ENCODE measurements around the gene LAMA2. TPM values are rescaled to one million over a fixed set of nuclear protein-coding genes. Genes with fewer than 3 reads are reported as not detected.
A peak's percentile ranks its signal among the peaks of the same experiment; 100 is the strongest.

Gene LAMA2
- total and polyA plus RNA-seq, 7 experiments from 2014 or later = 0.02 to 0.59 (median 0.35) TPM; not detected in 4

DNA sequence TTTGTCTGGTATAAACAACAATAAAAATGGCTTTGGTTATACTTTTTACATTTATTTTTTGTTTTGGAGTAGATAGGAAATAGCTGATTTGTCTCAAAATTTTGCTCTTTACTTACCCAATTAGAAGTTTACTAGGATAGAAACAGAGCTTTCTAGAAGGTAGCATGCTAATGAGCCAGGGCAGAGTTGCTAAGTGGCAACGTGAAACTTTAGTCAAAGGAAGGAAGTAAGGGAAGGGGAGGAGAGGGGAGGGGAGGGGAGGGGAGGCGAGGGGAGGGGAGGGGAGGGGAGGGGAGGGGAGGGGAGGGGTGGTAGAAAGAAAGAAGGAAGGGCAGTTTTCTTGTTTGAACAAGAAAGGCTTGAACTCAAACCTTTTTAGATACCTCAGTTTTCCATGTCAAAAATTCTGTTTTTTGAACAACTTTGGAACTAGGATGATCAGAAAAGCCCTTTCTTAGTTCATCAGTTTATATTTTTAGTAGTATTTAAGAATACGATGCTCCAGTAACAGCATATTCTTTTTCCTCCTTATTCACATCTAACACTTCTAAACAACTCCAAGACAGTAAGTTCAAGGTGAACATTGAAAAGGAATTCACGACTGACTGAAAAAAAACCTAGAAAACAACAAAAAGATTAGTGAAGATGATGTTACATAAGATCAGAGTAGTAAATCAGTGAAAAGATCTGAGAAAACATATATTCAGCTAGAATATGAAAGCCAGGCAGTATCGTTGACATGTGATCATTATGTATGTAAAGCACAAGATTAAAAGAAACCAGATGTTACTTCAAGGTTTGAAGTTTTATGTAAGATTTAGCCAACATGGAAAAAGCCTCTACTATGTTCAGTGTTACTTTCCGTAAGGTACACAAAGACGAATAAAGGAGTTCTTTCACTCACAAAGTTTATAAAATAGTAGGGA, 563.6 kb downstream of the LAMA2 start:
- Histone ChIP-seq H3K36me3 (ENCODE audit: control insufficient read depth in 2 of 3, insufficient read depth in 3 of 3, low read length in 3 of 3) (no peaks in the 10 kb centered on the region), H3K27ac (ENCODE audit: low read depth, low read length) (no peak overlapping the region), H3K27me3 (ENCODE audit: control insufficient read depth in 2 of 2, insufficient read depth in 2 of 2, low read length in 2 of 2) (no peaks in the 10 kb centered on the region), H3K4me1 (ENCODE audit: control insufficient read depth in 2 of 2, insufficient read depth in 2 of 2, low read length in 2 of 2) (peaks cover 5 to 12% of the 10 kb centered on the region in 2 donors), H3K4me3 (ENCODE audit: low read length) (no peak overlapping the region), H3K9me3 (ENCODE audit: control insufficient read depth in 2 of 3, low read length in 3 of 3) (no peaks in the 10 kb centered on the region)
- DNase-seq = peak in 3 of 9 donors; percentile 9 to 13 (median 11)
- no peak for ATAC-seq
- peaks cover 12 to 53% (median 33%) of the 10 kb centered on the region in 7 donors for H3K4me1 Mint-ChIP-seq
- ChIA-PET CTCF (no interaction called here), POLR2A (no interaction called here)
- peaks cover 0 to 25% (median 0%) of the 10 kb centered on the region in 5 donors for H3K36me3 Mint-ChIP-seq
- peaks cover 0 to 11% (median 0%) of the 10 kb centered on the region in 11 donors for H3K9me3 Mint-ChIP-seq
- no peaks in the 10 kb centered on the region for H3K27me3 Mint-ChIP-seq
- intact Hi-C loops (cut with micrococcal nuclease) = loop anchor here in 1 of 2 donors (2.0 kb wide), 1 partner anchor 44 kb away; no protein-coding TSS in a partner anchor
- peak overlapping the region in 7 of 9 donors; percentile 2 to 43 (median 26) for H3K27ac Mint-ChIP-seq
- peak overlapping the region in 5 of 10 donors; percentile 14 to 39 (median 16) for H3K4me3 Mint-ChIP-seq

GRCh38 chr6:129447198-129447565, 564.2 kb downstream of the LAMA2 start:
- DNase-seq = no peak
- H3K27me3 ChIP-seq (ENCODE audit: control insufficient read depth in 2 of 2, insufficient read depth in 2 of 2, low read length in 2 of 2) = no peaks in the 10 kb centered on the region
- H3K9me3 ChIP-seq (ENCODE audit: control insufficient read depth in 2 of 3, low read length in 3 of 3) = no peaks in the 10 kb centered on the region
- H3K4me3 ChIP-seq (ENCODE audit: low read length) = no peak overlapping the region
- no peaks in the 10 kb centered on the region for H3K36me3 ChIP-seq (ENCODE audit: control insufficient read depth in 2 of 3, insufficient read depth in 3 of 3, low read length in 3 of 3)
- Mint-ChIP-seq H3K27ac (peak overlapping the region in 5 of 9 donors; percentile 6 to 56 (median 19)), H3K27me3 (no peaks in the 10 kb centered on the region), H3K9me3 (peaks cover 0 to 13% (median 0%) of the 10 kb centered on the region in 11 donors), H3K4me3 (no peak overlapping the region), H3K4me1 (peaks cover 12 to 56% (median 33%) of the 10 kb centered on the region in 7 donors), H3K36me3 (peaks cover 0 to 25% (median 0%) of the 10 kb centered on the region in 5 donors)
- intact Hi-C loops (cut with micrococcal nuclease) = loop anchor here in 1 of 2 donors (2.0 kb wide), 1 partner anchor 44 kb away; no protein-coding TSS in a partner anchor
- ChIA-PET CTCF (no interaction called here), POLR2A (no interaction called here)
- ATAC-seq = no peak
- H3K4me1 ChIP-seq (ENCODE audit: control insufficient read depth in 2 of 2, insufficient read depth in 2 of 2, low read length in 2 of 2) = peaks cover 5 to 12% of the 10 kb centered on the region in 2 donors
- H3K27ac ChIP-seq (ENCODE audit: low read depth, low read length) = no peak overlapping the region

DNA sequence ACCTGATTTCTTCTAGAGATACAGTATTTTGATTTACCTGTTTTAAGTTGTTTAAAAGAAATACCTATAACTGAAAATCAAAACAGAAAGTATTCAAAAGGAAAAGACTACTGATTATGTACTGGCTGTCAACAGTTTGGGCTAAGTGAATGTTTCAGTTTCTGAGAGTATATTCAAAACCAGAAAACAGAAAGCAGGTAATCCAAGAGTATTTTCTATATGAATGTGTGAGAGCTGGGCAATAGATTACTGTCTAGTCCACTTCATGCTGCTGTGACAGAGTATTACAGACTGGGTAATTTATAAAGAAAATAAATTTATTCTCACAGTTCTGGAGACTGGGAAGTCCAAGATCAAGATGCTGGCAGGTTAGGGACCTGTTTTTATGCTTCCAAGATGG, 566.0 kb downstream of the LAMA2 start:
- no peak overlapping the region for H3K27ac ChIP-seq (ENCODE audit: low read depth, low read length)
- ChIA-PET CTCF (no interaction called here), POLR2A (no interaction called here)
- peaks cover 5 to 16% of the 10 kb centered on the region in 2 donors for H3K4me1 ChIP-seq (ENCODE audit: control insufficient read depth in 2 of 2, insufficient read depth in 2 of 2, low read length in 2 of 2)
- H3K9me3 Mint-ChIP-seq = peaks cover 0 to 15% (median 0%) of the 10 kb centered on the region in 11 donors
- no peak overlapping the region for H3K4me3 Mint-ChIP-seq
- no peak for ATAC-seq
- intact Hi-C loops (cut with micrococcal nuclease) = loop anchor here in 1 of 2 donors (1.0 kb wide), 1 partner anchor 41 kb away; no protein-coding TSS in a partner anchor
- peaks cover 12 to 62% (median 46%) of the 10 kb centered on the region in 7 donors for H3K4me1 Mint-ChIP-seq
- H3K27ac Mint-ChIP-seq = peak overlapping the region in 2 of 9 donors; percentile 37 to 54
- DNase-seq = no peak
- no peaks in the 10 kb centered on the region for H3K36me3 ChIP-seq (ENCODE audit: control insufficient read depth in 2 of 3, insufficient read depth in 3 of 3, low read length in 3 of 3)
- no peaks in the 10 kb centered on the region for H3K9me3 ChIP-seq (ENCODE audit: control insufficient read depth in 2 of 3, low read length in 3 of 3)
- H3K36me3 Mint-ChIP-seq = peaks cover 0 to 27% (median 0%) of the 10 kb centered on the region in 5 donors
- H3K27me3 ChIP-seq (ENCODE audit: control insufficient read depth in 2 of 2, insufficient read depth in 2 of 2, low read length in 2 of 2) = no peaks in the 10 kb centered on the region
- H3K27me3 Mint-ChIP-seq = no peaks in the 10 kb centered on the region
- H3K4me3 ChIP-seq (ENCODE audit: low read length) = no peak overlapping the region

GRCh38 chr6:129451187-129451586, 568.2 kb downstream of the LAMA2 start:
- no peak overlapping the region for H3K4me3 Mint-ChIP-seq
- peaks cover 0 to 20% (median 0%) of the 10 kb centered on the region in 5 donors for H3K36me3 Mint-ChIP-seq
- ATAC-seq (no peak), DNase-seq (no peak)
- POLR2A ChIA-PET = no interaction called here
- H3K9me3 ChIP-seq (ENCODE audit: control insufficient read depth in 2 of 3, low read length in 3 of 3) = no peaks in the 10 kb centered on the region
- no peaks in the 10 kb centered on the region for H3K36me3 ChIP-seq (ENCODE audit: control insufficient read depth in 2 of 3, insufficient read depth in 3 of 3, low read length in 3 of 3)
- H3K27me3 Mint-ChIP-seq = no peaks in the 10 kb centered on the region
- H3K9me3 Mint-ChIP-seq = peaks cover 0 to 15% (median 0%) of the 10 kb centered on the region in 11 donors
- no peak overlapping the region for H3K27ac ChIP-seq (ENCODE audit: low read depth, low read length)
- CTCF ChIA-PET = no interaction called here
- no peak overlapping the region for H3K27ac Mint-ChIP-seq
- intact Hi-C loops (cut with micrococcal nuclease) = no loop called here
- no peaks in the 10 kb centered on the region for H3K27me3 ChIP-seq (ENCODE audit: control insufficient read depth in 2 of 2, insufficient read depth in 2 of 2, low read length in 2 of 2)
- no peak overlapping the region for H3K4me3 ChIP-seq (ENCODE audit: low read length)
- H3K4me1 Mint-ChIP-seq = peaks cover 7 to 46% (median 30%) of the 10 kb centered on the region in 7 donors
- H3K4me1 ChIP-seq (ENCODE audit: control insufficient read depth in 2 of 2, insufficient read depth in 2 of 2, low read length in 2 of 2) = peaks cover 0 to 8% of the 10 kb centered on the region in 2 donors

GRCh38 chr6:129453073-129453472, 570.1 kb downstream of the LAMA2 start:
- Mint-ChIP-seq H3K9me3 (peaks cover 0 to 11% (median 0%) of the 10 kb centered on the region in 11 donors), H3K27ac (peak overlapping the region in 1 of 9 donors; percentile 3), H3K4me3 (peak overlapping the region in 1 of 10 donors; percentile 14), H3K4me1 (peaks cover 2 to 32% (median 14%) of the 10 kb centered on the region in 7 donors), H3K27me3 (no peaks in the 10 kb centered on the region), H3K36me3 (peaks cover 0 to 14% (median 0%) of the 10 kb centered on the region in 5 donors)
- H3K4me1 ChIP-seq (ENCODE audit: control insufficient read depth in 2 of 2, insufficient read depth in 2 of 2, low read length in 2 of 2) = peaks cover 0 to 4% of the 10 kb centered on the region in 2 donors
- no peaks in the 10 kb centered on the region for H3K27me3 ChIP-seq (ENCODE audit: control insufficient read depth in 2 of 2, insufficient read depth in 2 of 2, low read length in 2 of 2)
- H3K9me3 ChIP-seq (ENCODE audit: control insufficient read depth in 2 of 3, low read length in 3 of 3) = no peaks in the 10 kb centered on the region
- intact Hi-C loops (cut with micrococcal nuclease) = no loop called here
- ATAC-seq (no peak), DNase-seq (no peak)
- CTCF ChIA-PET = no interaction called here
- H3K27ac ChIP-seq (ENCODE audit: low read depth, low read length) = no peak overlapping the region
- POLR2A ChIA-PET = no interaction called here
- no peaks in the 10 kb centered on the region for H3K36me3 ChIP-seq (ENCODE audit: control insufficient read depth in 2 of 3, insufficient read depth in 3 of 3, low read length in 3 of 3)
- H3K4me3 ChIP-seq (ENCODE audit: low read length) = no peak overlapping the region

DNA sequence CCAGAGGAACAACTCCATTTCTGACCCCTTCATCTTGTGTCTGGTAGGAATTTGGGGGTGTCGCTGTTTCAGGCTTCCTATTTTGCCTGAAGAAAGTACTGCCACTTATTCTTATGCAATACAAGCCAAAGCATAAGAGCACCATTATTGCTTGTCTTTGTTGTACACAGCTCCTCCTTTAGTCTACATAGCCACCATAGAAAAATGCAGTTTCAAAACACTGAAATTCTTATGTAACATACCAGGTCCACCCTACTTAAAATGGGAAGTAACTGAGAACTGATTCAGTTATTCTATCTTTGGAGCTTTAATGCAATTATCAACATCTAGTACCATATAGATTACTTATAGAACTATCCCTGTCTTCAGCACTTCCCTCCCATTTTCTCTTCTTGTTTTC, 571.5 kb downstream of the LAMA2 start:
- ATAC-seq = peak; percentile 45
- no peak overlapping the region for H3K4me3 Mint-ChIP-seq

More for the DNA sequence above, 571.5 kb downstream of the LAMA2 start:
- Histone ChIP-seq H3K27me3 (ENCODE audit: control insufficient read depth in 2 of 2, insufficient read depth in 2 of 2, low read length in 2 of 2) (no peaks in the 10 kb centered on the region), H3K9me3 (ENCODE audit: control insufficient read depth in 2 of 3, low read length in 3 of 3) (no peaks in the 10 kb centered on the region), H3K27ac (ENCODE audit: low read depth, low read length) (no peak overlapping the region), H3K36me3 (ENCODE audit: control insufficient read depth in 2 of 3, insufficient read depth in 3 of 3, low read length in 3 of 3) (no peaks in the 10 kb centered on the region), H3K4me1 (ENCODE audit: control insufficient read depth in 2 of 2, insufficient read depth in 2 of 2, low read length in 2 of 2) (peaks cover 0 to 4% of the 10 kb centered on the region in 2 donors), H3K4me3 (ENCODE audit: low read length) (no peak overlapping the region)
- peaks cover 0 to 11% (median 0%) of the 10 kb centered on the region in 11 donors for H3K9me3 Mint-ChIP-seq
- H3K4me1 Mint-ChIP-seq = peaks cover 2 to 23% (median 11%) of the 10 kb centered on the region in 7 donors
- H3K27me3 Mint-ChIP-seq = no peaks in the 10 kb centered on the region
- ChIA-PET CTCF (no interaction called here), POLR2A (no interaction called here)
- H3K36me3 Mint-ChIP-seq = peaks cover 0 to 14% (median 0%) of the 10 kb centered on the region in 5 donors
- intact Hi-C loops (cut with micrococcal nuclease) = no loop called here
- DNase-seq = no peak
- H3K27ac Mint-ChIP-seq = no peak overlapping the region
